GM12892 (cell line): ENCODE data around the gene BRINP2.

Experiments
- POLR2A ChIP-seq: IDR thresholded peaks from 2 replicates; pipeline ENCODE4 v1.6.1; 2011; ENCODE audit warnings: low read depth, low read length, control low read depth
- POLR2AphosphoS5 ChIP-seq: IDR thresholded peaks from 2 replicates; pipeline ENCODE4 v1.6.1; 2011; ENCODE audit warnings: low read depth, low read length, control low read depth

GRCh38 chr1:177164380-177165068 lies 6.2 kb upstream of the BRINP2 start, which contains the start of gene ASTN1:
- TF ChIP-seq POLR2AphosphoS5, result no peak
- no peak for TF ChIP-seq POLR2A
